Measurements from ENCODE around the gene CAMK2A. TPM values are rescaled to one million over a fixed set of nuclear protein-coding genes. Genes with fewer than 3 reads are reported as not detected.

The CAMK2A gene
- total and polyA plus RNA-seq, 2 of the 4 experiments (the other 2 are of a cell fraction): 0.18 to 0.19 TPM

DNA sequence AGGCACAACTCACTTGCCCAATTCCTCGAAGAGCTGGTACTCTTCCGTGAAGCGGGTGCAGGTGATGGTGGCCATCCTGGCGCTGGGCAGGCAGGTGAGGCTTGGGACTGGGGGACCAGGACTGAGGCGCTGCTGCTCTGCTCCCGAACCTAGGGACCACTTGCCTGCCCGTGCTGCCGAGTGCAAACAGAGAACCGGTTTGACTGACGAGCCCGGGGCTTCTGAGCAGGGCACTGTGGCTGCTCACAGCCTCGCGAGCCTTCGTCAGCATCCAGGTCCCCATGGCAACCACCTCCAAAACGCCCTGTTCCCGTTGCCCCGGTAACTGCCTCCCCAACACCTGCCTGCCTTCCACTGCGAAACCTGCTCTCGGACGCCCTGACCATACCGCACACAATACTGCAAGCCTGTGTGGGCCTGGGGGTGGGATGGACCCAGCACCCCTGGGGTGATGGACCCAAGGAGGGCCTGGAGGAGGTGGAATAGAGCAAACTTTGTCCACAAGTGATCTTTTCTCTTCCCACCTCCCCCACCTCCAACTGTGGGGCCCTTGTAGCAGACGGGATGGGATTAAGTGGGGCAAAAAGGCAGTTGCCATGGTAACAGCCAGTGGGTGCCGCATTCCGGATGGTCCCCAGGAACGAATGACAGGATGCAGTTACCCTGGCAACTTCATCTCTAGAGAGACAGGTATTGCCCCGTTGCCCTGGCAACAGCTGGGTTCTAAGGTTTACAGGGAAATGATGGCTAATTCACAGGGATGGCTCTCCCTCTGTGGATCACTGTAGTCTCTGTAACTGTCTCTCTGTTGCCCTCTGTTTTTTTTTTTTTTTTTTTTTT lies at the start of gene CAMK2A (continued):
- TF ChIP-seq NFE2L2 (IDR thresholded peaks at IDR 0.05; ENCODE audit: low read depth, low read length) (no peak), CHD1 (IDR thresholded peaks at IDR 0.05; ENCODE audit: low read depth, low read length) (no peak), FOS (IDR thresholded peaks at IDR 0.05; ENCODE audit: low read depth, low read length) (no peak)

DNA sequence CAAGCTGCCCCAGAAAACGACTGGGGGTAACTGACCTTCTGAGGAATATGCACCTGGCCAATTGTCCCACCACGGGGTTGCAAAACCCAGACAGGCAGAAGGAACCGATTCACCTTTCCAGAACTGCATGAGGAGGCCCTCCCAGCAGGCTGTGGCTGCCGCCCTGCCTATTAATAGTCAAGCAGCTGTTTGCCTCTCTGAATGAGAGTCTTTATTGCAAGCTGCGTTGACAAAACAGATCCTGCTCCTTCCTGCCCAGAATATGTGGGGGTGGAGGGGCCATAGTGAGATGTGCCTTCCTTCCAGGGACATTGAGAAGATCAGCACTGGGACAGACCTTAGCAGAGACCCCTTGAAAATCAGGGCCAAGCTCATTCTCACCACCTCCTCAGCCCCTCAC lies 49.6 kb upstream of the CAMK2A start:
- Histone ChIP-seq H3K9ac (ENCODE audit: low read depth, low read length) (no peak overlapping the region), H3K4ac (ENCODE audit: low read depth, low read length) (no peak overlapping the region), H3K18ac (ENCODE audit: low read depth, low read length) (no peak overlapping the region; the same call in 1 of the 2 replicates), H4K5ac (ENCODE audit: low read depth, low read length) (no peak overlapping the region; the same call in 1 of the 2 replicates), H3K27me3 (ENCODE audit: control insufficient read depth, insufficient read depth, low read length) (no peaks in the 10 kb centered on the region; the same call in 1 of the 2 replicates), H2BK20ac (ENCODE audit: low read depth, low read length) (no peak overlapping the region), H2AFZ (replicated peaks; ENCODE audit: low read length, poor library complexity) (peak overlapping the region; percentile 53), H2AK5ac (ENCODE audit: low read depth, low read length) (peak overlapping the region; percentile 36), H3K9me3 (ENCODE audit: control insufficient read depth, insufficient read depth, low read length) (no peaks in the 10 kb centered on the region), H3K9me1 (ENCODE audit: insufficient read depth, low read length) (peaks cover 6% of the 10 kb centered on the region), H2BK5ac (ENCODE audit: low read depth, low read length, poor library complexity, severe bottlenecking) (no peak overlapping the region), H2BK15ac (ENCODE audit: low read depth, low read length) (0 out of 3 replicates have a peak overlapping the region, but pooled peaks have one; percentile 33), H4K8ac (ENCODE audit: low read depth in 2 of 2, low read length in 2 of 2) (no peak overlapping the region), H3K36me3 (ENCODE audit: control insufficient read depth, insufficient read depth, low read length) (no peaks in the 10 kb centered on the region), H4K20me1 (ENCODE audit: insufficient read depth, low read length) (no peaks in the 10 kb centered on the region), H3K4me2 (ENCODE audit: low read depth, low read length) (no peak overlapping the region), H3K23ac (ENCODE audit: low read depth, low read length) (no peak overlapping the region), H2AK9ac (replicated peaks; ENCODE audit: low read depth, low read length, poor library complexity) (no peak overlapping the region), H2BK120ac (ENCODE audit: low read depth, low read length) (0 out of 2 replicates have a peak overlapping the region, but pooled peaks have one; percentile 19), H3K4me1 (ENCODE audit: control insufficient read depth, insufficient read depth, low read length) (peaks cover 12% of the 10 kb centered on the region), H3K27ac (ENCODE audit: insufficient read depth, low read length) (no peak overlapping the region), H3K14ac (replicated peaks; ENCODE audit: low read depth, low read length) (no peak overlapping the region; the same call in 1 of the 2 replicates), H3K56ac (ENCODE audit: extremely low read depth, insufficient read depth, low read length) (no peak overlapping the region), H4K91ac (ENCODE audit: insufficient read depth, low read depth, low read length) (no peak overlapping the region; the same call in 1 of the 2 replicates), H3K79me1 (ENCODE audit: low read depth in 1 of 2, low read length in 2 of 2) (no peaks in the 10 kb centered on the region), H3K4me3 (ENCODE audit: insufficient read depth, low read depth, low read length) (no peak overlapping the region)
- ChIA-PET CTCF (interaction anchor here (0.6 kb wide), 1 partner anchor 19 kb away, joined by 6 read pairs; no protein-coding TSS in a partner anchor), POLR2A (ENCODE audit: unreplicated experiment) (no interaction called here)
- no TSS peak for BruUV-seq (replicated peaks)
- no peak for DNase-seq
- ATAC-seq (ENCODE audit: low read depth): no peak
- in situ Hi-C loops (cut with MboI; ENCODE audit: low sequenced_read_pairs) (no loop called here), intact Hi-C loops (cut with micrococcal nuclease) (no loop called here), dilution Hi-C loops (cut with HindIII; ENCODE audit: low sequenced_read_pairs, unreplicated experiment) (no loop called here)
- TF ChIP-seq POLR2A (IDR thresholded peaks at IDR 0.05; ENCODE audit: low read depth, low read length) (no peak), NFE2L2 (IDR thresholded peaks at IDR 0.05; ENCODE audit: low read depth, low read length) (no peak), RFX5 (IDR thresholded peaks at IDR 0.05; ENCODE audit: low read depth, low read length) (no peak), MAZ (IDR thresholded peaks at IDR 0.05; ENCODE audit: borderline replicate concordance, low read depth, low read length) (no peak), MXI1 (IDR thresholded peaks at IDR 0.05; ENCODE audit: borderline replicate concordance, low read depth, low read length) (no peak), RCOR1 (IDR thresholded peaks at IDR 0.05; ENCODE audit: insufficient replicate concordance, low read length) (no peak), RAD21 (IDR thresholded peaks at IDR 0.05; ENCODE audit: low read length) (no peak), MAFK (IDR thresholded peaks at IDR 0.05; ENCODE audit: low read depth, low read length) (no peak), BHLHE40 (IDR thresholded peaks at IDR 0.05; ENCODE audit: low read depth, low read length) (no peak)
- TF ChIP-seq, protein P1, sequence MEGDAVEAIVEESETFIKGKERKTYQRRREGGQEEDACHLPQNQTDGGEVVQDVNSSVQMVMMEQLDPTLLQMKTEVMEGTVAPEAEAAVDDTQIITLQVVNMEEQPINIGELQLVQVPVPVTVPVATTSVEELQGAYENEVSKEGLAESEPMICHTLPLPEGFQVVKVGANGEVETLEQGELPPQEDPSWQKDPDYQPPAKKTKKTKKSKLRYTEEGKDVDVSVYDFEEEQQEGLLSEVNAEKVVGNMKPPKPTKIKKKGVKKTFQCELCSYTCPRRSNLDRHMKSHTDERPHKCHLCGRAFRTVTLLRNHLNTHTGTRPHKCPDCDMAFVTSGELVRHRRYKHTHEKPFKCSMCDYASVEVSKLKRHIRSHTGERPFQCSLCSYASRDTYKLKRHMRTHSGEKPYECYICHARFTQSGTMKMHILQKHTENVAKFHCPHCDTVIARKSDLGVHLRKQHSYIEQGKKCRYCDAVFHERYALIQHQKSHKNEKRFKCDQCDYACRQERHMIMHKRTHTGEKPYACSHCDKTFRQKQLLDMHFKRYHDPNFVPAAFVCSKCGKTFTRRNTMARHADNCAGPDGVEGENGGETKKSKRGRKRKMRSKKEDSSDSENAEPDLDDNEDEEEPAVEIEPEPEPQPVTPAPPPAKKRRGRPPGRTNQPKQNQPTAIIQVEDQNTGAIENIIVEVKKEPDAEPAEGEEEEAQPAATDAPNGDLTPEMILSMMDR (conservative IDR thresholded peaks at IDR 0.05; ENCODE audit: low read depth, low read length): no peak
- TF ChIP-seq, protein P2, sequence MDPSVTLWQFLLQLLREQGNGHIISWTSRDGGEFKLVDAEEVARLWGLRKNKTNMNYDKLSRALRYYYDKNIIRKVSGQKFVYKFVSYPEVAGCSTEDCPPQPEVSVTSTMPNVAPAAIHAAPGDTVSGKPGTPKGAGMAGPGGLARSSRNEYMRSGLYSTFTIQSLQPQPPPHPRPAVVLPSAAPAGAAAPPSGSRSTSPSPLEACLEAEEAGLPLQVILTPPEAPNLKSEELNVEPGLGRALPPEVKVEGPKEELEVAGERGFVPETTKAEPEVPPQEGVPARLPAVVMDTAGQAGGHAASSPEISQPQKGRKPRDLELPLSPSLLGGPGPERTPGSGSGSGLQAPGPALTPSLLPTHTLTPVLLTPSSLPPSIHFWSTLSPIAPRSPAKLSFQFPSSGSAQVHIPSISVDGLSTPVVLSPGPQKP (IDR thresholded peaks at IDR 0.05; ENCODE audit: borderline replicate concordance, low read depth, low read length): no peak
- no CpG with 5 or more reads among the region's 5 CpGs for WGBS, 2 experiments (ENCODE audit: extremely low coverage in 2 of 2, insufficient read length in 1 of 2)

Measured in IMR-90 (cell line).